Stimulated activated CD4-positive, alpha-beta T cell treated with anti-CD3 and anti-CD28 coated beads, Interleukin-1b, Interleukin-23, amount 100 ng/mL, for 1 hour (primary cell): ENCODE data around the gene UBTD1.
A peak's percentile ranks its signal among the peaks of the same experiment; 100 is the strongest.
"Not testable (repeated sequence)": the region's sequence is repeated elsewhere in the genome, so short reads cannot be mapped to it uniquely, and the experiment has no call there.

Source experiments
- DNase-seq, 2 donors: peaks; one replicate each; pipeline ENCODE4 v3.0.0-alpha.2; 2020; ENCODE audit warnings: low read depth in 2 of 2

The UBTD1 gene, protein sequence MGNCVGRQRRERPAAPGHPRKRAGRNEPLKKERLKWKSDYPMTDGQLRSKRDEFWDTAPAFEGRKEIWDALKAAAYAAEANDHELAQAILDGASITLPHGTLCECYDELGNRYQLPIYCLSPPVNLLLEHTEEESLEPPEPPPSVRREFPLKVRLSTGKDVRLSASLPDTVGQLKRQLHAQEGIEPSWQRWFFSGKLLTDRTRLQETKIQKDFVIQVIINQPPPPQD

DNA sequence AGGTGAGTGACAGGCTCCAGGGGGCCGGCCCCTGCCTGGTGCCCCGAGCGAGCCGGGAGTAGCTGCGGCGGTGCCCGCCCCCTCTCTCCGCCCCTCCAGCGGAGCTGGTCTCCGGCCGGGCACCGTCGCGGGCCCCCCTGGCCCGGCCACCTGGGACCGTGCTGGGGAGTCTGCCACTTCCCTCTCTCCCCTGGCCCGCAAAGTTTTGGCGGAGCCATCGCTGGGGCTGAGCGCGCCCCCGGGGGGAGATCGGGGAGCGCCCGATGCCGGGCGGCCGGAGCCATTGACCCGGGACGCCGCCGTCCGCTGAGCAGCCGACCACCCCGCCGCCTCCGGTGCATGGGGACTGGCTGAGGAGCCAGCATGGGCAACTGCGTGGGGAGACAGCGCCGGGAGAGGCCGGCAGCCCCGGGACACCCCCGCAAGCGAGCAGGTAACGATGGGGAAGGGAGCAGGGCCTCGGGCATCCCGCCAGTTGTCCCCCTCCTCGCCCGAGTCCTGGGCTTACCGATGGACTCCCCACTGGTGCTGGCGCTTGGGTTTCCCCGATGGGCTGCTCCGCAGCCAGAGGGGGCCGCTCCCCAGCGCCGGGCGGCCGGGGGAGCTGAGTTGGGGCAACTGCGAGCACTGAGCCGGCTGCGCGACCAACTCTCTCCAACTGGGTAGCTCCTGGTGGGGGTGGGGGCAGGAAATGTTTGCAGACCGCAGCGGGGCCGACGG, at the start of gene UBTD1:
Gene UBTD1 (plus strand): TSS at position 84 of the 720 bp plus-strand sequence. CDS start 280 bp downstream, at position 364.
- DNase-seq, result peak in 1 of 2 donors; percentile 10

DNA sequence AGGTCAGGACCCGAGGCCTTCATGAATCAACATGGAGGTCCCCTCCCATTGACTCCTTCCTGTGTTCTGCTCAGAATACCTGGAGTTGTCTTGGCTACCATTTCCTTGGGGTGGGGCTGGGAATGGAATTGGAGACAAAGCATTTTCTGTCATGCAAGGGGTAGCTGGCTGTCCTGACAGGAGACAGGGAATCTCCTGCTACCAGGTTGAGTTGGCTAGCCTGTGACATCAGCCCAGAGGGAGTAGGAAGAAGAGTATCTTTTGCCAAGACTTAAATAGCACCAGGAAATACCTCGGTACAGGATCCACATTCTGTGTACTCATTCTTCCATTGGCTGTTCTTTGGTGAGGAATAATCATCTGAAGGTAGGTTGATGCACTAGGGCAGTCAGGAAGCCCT, 47.9 kb upstream of the UBTD1 start:
- no peak for DNase-seq

DNA sequence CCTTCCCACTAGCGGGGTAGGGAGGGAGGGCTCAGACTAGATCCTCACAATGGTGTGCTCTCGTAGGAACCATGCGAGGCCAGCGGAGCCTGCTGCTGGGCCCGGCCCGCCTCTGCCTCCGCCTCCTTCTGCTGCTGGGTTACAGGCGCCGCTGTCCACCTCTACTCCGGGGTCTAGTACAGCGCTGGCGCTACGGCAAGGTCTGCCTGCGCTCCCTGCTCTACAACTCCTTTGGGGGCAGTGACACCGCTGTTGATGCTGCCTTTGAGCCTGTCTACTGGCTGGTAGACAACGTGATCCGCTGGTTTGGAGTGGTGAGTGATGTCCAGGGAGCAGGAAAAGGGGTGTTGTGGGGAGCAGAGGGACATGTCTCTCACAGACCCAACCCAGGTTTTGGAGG, 47.1 kb upstream of the UBTD1 start:
- DNase-seq, result no peak

DNA sequence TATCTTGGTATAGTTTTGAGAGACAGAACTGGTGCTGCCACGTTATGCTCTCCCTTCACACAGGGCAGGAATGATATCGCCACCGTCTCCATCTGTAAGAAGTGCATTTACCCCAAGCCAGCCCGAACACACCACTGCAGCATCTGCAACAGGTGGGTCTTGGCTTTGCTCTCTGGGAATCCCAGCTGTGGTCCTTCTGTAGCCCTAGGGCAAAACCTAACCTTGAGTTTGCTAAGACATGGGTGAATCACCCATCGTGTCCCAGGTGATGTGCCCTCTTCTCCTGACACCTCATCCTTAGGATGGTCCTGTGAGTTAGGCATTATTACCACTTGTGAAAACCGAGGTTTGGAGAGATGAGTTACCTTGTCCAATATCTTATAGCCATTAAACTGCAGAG, 46.4 kb upstream of the UBTD1 start:
- no peak for DNase-seq

DNA sequence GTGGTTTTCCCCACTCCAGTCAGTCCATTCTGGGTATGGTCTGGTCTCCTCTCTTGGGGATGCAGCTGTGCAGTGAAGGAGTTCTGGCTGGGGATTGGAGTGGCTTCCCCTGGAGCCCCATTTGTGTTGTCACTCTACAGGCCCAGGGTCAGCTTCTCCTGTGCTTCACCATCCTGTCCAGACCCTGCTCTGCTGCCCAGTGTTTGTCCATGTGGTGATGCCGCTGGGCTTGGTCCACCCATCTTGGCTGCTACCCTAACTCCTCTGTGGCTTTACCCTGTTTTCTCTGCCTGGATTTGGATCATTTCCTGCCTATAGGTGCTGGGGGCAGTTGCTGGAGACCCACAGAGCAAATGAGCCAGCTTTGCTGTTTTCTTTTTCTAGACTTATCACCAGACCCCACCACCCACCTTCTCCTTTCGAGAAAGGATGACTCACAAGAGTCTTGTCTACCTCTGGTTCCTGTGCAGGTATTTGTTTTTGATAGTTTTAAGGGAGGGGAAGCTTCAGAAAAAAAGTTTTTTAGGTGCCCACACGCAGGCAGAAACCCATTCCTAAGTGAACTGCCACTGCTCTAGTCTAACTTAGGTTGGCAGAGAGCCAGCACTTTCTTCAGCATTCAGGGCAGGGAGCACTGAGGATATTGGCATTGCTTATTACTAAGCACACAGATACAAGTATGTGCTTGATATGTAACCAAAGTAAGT, 44.2 kb upstream of the UBTD1 start:
- no peak for DNase-seq

DNA sequence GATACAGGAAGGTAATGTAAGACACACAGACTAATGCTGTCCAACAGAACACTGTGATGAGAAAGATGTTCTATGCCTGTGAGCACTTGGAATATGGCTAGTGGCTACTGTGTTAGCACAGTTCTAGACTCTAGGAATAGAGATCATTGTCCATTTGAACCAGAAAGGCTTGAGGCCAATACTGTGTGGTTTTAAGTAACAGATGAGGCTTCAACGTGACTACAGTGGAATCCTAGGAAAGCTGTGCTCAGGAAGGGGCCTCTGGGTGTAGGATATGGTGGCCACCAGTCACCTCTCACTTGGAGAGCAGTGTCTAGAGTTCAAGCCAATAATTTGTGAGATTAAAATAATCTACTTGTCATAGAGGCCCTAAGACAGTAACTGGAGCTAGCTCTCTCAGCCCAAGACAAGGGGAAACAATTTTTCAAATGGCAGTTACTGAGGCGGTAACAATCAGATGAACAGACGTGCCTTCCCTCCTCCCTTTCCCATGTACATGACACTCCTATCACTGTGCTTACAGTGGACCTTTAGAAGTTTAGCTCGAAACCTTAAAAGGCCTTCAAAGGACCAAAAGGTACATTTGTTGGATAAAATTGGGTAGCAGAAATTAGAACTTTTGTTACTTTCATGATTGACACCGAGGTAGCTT, 42.6 kb upstream of the UBTD1 start:
- no peak for DNase-seq

DNA sequence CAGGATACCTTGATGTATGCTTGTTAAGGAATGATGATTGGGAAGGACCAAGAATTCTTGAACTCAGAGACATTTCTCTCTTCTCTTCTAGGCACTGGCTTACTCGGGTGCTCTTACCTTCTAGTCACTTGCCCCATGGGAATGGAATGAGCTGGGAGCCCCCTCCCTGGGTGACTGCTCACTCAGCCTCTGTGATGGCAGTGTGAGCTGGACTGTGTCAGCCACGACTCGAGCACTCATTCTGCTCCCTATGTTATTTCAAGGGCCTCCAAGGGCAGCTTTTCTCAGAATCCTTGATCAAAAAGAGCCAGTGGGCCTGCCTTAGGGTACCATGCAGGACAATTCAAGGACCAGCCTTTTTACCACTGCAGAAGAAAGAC, 42.0 kb upstream of the UBTD1 start:
- DNase-seq, result no peak

DNA sequence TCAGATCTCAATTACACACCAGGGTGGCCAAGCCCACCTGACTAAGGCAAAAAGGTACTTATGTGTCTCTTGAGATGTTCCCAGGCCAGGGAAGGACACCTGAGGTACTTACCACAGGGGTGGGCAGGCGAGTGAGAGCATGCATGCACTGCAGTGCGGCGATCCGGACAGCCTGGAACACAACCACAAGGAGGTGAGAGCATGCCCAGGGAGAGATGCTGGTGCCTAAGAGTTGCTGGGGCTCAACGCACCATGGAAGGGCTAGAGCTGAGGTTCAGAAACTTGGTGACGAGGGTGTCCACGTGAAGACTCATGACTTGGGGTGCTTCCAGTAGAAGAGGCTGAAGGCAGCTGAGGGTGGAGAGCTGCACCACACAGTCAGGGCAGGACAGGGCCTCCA, 39.6 kb upstream of the UBTD1 start:
- no peak for DNase-seq

DNA sequence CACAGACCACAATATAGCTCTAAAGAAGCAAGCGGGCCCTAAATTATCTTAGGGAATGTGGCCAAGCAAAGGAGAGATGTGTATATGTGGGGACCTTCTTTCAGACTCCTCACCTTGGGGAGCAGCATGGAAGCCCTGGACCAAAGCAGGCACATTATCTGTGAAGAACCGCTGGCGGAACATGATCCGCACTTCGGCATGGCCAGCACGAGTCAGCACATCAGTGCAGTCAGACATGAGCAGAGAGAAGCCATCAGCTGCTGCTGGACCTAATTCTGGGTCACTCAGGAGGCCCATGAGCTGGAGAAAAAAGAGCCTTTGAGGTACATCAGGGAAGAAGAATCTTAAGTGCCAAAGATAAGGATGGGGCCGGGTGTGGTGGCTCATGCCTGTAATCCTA, 38.8 kb upstream of the UBTD1 start:
- no peak for DNase-seq

DNA sequence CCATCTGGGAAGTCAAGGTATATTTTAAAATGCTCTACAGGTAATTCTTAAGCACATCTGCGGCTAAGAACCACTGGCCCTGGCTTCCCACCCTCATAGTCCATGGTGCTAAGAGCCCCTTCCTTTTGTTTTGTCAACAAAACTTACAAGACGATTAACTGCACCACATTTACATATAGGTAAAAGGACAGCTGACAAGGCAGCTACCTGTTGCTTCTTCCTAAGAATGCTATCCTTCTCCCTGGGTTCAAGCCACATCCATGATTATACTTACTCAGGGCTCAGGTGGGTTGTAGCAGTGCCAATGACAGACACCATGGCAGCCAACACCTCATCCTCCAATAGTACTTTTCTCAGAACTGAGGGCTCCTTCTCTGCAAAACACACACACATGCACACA, 36.4 kb upstream of the UBTD1 start:
- no peak for DNase-seq

DNA sequence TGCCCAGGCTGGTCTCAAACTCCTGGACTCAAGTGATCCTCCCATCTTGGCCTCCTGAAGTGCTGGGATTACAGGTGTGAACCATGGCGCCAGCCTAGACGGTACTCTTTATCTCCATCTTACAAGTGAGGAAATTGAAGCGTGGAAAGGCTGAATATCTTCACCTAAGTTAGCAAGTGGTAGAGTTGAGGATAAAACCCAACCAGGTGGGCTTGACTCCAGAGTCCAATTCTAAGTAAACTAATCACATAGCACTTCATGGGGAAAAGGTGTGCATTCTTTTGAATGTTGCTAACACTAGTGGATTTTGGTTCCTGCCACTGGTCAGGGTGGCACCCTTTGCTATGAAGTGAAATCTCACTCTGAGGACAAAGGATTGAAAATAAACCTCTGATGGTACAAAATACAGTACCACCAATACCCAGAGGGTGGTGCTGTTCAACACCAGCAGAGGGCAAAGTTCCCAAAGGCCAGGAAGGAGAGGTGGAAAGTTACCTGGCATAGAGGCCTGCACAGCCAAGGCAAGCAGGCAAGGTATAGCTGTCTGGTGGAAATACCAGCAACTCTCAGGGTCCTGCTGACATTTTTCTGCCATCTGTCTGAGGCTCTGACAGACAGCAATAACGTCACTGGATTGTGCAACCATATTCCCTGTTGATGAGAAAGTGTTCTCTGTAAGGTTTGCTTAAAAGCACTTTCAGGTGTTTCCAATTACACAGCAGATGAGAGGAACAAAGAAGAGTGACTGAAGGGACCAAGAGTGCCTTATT, 35.2 kb upstream of the UBTD1 start:
- DNase-seq, result no peak

DNA sequence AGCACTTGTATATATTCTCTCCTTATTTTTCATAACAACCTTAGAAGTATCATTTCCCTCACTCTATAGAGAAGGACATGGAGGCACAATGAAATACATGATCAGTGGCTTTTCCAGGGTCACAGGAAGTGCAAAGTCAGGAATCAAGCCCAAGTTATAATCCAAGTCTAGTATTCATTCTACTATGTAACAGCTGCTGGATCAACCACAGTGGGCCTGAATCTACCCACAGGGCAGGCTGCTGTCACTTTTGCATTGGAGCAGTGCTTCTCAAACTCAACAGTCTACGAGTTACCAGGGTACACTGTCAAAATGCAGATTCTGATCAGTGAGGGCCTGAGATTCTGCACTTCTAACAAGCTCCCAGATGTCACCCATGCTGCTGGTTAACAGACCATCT, 34.5 kb upstream of the UBTD1 start:
- DNase-seq, result no peak

DNA sequence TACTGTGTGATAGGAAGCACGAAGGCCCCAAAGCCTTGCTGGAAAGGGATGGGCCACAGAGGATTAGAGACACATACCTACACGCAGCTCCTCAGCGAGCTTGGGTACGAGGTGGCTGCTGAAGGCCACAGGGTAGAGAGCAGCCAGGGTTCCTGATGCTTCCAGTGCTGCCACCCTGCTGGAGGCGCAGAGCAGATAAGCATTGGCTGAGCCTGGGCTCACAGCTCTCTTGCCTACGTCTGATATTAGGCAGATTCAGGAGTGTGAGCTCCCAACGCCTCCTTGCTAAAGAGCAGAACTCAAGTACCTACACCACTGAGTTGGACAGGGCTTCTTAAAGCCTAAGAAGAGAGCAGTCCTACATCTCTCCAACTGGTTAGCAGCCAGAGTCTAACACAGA, 32.7 kb upstream of the UBTD1 start:
- no peak for DNase-seq

DNA sequence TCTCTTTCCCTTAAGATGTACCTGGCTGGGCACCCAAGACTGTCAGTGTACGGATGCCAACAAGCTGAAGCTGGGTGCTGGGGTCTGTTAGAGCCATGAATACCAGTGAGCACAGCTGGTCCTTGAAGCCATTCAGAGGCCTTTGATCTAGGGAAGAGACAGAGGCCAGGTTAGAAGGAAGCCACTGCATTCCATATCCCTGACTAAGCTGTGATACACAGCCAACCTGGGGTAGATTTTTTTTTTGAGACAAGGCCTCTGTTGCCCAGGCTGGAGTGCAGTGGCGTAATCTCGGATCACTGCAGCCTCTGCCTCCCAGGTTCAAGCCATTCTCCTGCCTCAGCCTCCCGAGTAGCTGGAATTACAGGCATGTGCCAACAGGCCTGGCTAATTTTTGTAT, 32.0 kb upstream of the UBTD1 start:
- DNase-seq, result no peak

DNA sequence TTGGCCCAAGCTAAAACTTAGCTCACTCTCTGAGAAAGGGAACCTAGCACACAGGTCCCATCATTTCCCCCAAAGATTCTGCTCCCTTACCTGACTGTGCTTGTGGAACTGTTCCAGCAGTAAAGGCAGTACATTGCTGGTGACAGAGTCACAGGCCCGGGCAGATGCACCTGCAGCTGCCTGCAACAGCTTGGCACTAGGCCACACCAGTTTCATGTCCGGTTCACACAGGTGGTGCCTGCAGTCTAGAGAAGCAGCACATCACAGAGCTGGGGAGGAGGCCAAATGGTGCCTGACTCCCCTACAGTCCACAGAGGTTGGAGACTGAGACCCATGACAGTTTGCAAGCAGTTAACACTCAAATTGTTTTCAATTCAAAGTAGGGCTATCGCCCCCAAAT, 30.6 kb upstream of the UBTD1 start:
- DNase-seq, result no peak

DNA sequence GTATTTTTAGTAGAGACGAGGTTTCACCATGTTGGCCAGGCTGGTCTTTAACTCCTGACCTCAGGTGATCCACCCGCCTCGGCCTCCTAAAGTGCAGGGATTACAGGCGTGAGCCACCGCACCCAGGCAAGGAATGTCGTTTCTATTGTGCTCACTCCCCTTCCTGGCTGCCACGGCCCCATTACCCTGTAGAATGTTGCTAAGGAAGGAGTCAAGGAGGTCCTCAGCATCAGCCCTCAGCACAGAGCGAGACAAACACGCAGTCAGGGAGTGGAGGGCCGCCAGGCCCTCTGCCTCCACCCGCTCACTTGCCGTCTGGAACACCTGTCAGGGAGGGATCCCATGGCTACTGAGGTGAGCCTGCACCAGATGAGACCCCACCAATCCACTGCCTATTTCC, 29.9 kb upstream of the UBTD1 start:
- not testable (repeated sequence) for DNase-seq

DNA sequence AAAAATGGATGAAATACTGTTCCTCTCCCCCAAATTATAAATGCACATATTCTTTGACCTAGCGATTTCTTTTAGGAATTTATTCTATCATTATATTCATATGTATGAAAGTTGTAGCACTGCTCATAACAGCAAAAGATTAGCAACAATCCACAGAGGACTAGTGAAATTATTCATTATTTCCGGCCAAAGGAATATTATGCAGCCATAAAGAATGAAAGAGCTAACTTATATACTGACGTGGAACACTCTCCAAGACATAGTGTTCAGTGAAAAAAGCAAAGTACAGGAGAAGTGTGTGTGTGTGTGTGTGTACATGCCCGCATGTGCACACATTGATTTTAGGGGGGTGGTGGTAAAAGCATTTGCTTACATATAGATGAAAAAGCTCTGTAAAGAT, 23.8 kb upstream of the UBTD1 start:
- DNase-seq, result no peak

DNA sequence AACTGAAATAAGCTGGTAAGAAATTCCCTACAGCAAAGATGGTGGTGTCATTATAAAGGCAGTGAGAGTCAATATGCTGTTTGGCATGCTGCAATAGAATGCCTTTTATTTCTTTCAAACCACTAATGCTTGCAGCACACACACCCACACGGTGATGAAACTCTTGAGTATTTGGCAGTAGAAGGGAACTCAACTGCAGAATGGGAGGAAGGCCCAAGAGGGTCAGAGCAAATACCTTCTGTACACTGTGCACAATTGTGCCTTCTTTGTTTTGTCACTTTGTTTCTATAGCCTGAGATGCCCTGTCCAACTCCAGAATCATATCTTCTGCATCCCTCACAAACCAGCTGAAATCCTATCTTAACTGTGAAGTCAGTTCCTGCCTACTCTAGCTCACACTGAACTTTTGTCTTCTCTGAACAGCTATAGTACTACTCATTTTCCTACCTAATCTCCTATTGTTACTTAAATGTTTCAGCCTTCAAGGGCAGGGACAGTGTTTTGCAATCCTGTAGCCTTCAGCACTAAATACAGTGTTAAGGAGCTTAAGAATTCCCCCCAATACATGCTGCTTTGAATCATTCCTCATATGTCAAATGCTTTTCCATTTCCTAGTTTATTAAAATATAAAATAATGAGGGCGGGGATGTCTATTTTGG, 22.7 kb upstream of the UBTD1 start:
- no peak for DNase-seq

DNA sequence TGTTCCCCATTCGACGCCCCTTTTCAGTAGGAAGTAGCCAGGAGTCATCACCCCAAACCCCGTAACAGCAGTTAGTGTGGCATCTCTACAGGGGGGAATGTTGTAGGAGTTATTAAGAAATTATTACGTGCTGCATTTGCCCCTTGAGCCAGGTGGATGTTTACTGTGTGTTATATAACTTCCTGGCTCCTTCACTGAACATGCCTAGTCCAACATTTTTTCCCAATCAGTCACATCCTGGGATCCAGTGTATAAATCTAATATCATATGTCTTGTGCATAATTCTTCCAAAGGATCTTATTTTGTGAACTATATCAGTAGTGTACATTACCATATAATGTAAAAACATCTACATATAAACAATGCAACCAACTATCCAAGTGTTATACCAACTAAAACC, 19.3 kb upstream of the UBTD1 start:
- DNase-seq, result not testable (repeated sequence)

DNA sequence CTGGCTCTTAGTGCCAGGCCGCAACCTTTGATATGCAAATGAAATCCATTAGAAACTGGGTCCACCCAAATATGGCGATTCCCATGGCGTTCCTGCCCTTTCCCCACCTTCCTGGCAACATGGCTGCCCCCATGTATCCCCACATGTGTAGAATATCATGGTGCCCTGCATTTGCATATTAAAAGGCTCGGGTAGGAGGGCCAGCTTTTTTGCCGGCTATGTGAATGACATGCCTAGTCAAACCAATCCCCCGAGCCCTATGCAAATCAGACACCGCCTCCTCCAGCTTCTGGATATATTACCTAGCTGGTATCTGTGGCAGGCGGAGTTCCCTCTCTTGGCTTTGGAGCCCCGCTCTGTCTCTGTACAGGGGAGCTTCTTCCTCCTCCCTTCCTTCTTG, 18.8 kb upstream of the UBTD1 start:
- DNase-seq, result no peak

DNA sequence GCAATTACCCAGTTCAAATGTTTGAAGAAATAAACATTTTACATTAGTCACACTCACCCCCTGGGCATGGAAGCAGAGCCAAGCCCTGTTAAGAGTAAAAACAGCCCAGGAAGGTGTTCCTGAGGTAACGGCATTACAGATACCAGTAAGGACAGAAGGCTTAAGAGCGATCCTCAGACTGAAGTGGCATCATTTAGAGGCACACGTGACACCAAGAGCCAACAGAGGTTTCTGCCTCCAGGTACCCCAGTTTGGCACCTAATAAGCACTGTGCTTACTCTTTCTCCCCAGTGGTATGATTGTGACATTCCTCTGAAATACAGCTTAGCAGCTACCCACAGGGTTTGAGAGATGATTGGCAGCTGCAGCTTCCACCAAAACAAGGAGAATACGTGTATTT, 17.7 kb upstream of the UBTD1 start:
- no peak for DNase-seq
